ENCODE data around the gene CLTRN. TPM values are rescaled to one million over a fixed set of nuclear protein-coding genes. Genes with fewer than 3 reads are reported as not detected.

CLTRN gene
- total RNA-seq, 1 donor from 2014 or later: not detected

- Histone ChIP-seq H3K27me3 (no peaks in the 10 kb centered on the region), H3K4me1 (no peaks in the 10 kb centered on the region), H3K27ac (no peak overlapping the region), H3K4me3 (no peak overlapping the region), H3K36me3 (no peaks in the 10 kb centered on the region), H3K9me3 (no peaks in the 10 kb centered on the region)
- DNase-seq (ENCODE audit: low spot score in 2 of 2): no peak
- intact Hi-C loops (cut with DNase I): no loop called here
- no peak for TF ChIP-seq CTCF (IDR thresholded peaks at IDR 0.05)
Measured at GRCh38 chrX:15646031-15646430, 18.6 kb downstream of the CLTRN start.

GRCh38 chrX:15645266-15645665, 19.3 kb downstream of the CLTRN start:
- H3K27me3 ChIP-seq: no peaks in the 10 kb centered on the region
- H3K36me3 ChIP-seq: no peaks in the 10 kb centered on the region
- intact Hi-C loops (cut with DNase I): no loop called here
- DNase-seq (ENCODE audit: low spot score in 2 of 2): no peak
- no peak for TF ChIP-seq CTCF (IDR thresholded peaks at IDR 0.05)
- H3K4me3 ChIP-seq: no peak overlapping the region
- no peaks in the 10 kb centered on the region for H3K4me1 ChIP-seq
- H3K9me3 ChIP-seq: no peaks in the 10 kb centered on the region
- no peak overlapping the region for H3K27ac ChIP-seq

- no peak for DNase-seq (ENCODE audit: low spot score in 2 of 2)
- TF ChIP-seq CTCF (IDR thresholded peaks at IDR 0.05): no peak
- Histone ChIP-seq H3K4me3 (no peak overlapping the region), H3K27me3 (no peaks in the 10 kb centered on the region), H3K27ac (no peak overlapping the region), H3K36me3 (no peaks in the 10 kb centered on the region), H3K4me1 (no peaks in the 10 kb centered on the region), H3K9me3 (no peaks in the 10 kb centered on the region)
- intact Hi-C loops (cut with DNase I): no loop called here
Measured at GRCh38 chrX:15644560-15644872, 20.1 kb downstream of the CLTRN start.

GRCh38 chrX:15643786-15644559, 20.6 kb downstream of the CLTRN start:
- intact Hi-C loops (cut with DNase I): no loop called here
- Histone ChIP-seq H3K4me1 (no peaks in the 10 kb centered on the region), H3K27ac (no peak overlapping the region), H3K9me3 (no peaks in the 10 kb centered on the region), H3K4me3 (no peak overlapping the region), H3K36me3 (no peaks in the 10 kb centered on the region), H3K27me3 (no peaks in the 10 kb centered on the region)
- no peak for DNase-seq (ENCODE audit: low spot score in 2 of 2)
- TF ChIP-seq CTCF (IDR thresholded peaks at IDR 0.05): no peak

GRCh38 chrX:15631637-15632036, 33.0 kb downstream of the CLTRN start:
- Histone ChIP-seq H3K9me3 (no peaks in the 10 kb centered on the region), H3K4me3 (no peak overlapping the region), H3K27ac (no peak overlapping the region), H3K27me3 (no peaks in the 10 kb centered on the region), H3K4me1 (no peaks in the 10 kb centered on the region), H3K36me3 (no peaks in the 10 kb centered on the region)
- intact Hi-C loops (cut with DNase I): no loop called here
- TF ChIP-seq CTCF (IDR thresholded peaks at IDR 0.05): no peak
- DNase-seq (ENCODE audit: low spot score in 2 of 2): no peak

GRCh38 chrX:15623054-15623453, 41.6 kb downstream of the CLTRN start:
- no peak for TF ChIP-seq CTCF (IDR thresholded peaks at IDR 0.05)
- no peak for DNase-seq (ENCODE audit: low spot score in 2 of 2)
- intact Hi-C loops (cut with DNase I): no loop called here
- H3K27me3 ChIP-seq: no peaks in the 10 kb centered on the region
- H3K4me1 ChIP-seq: no peaks in the 10 kb centered on the region
- no peaks in the 10 kb centered on the region for H3K9me3 ChIP-seq
- no peak overlapping the region for H3K27ac ChIP-seq
- no peaks in the 10 kb centered on the region for H3K36me3 ChIP-seq
- no peak overlapping the region for H3K4me3 ChIP-seq
